HepG2 (cell line): ENCODE results near the gene ANP32A.

Experiments used
- CENPX ChIP-seq: sonication (generic); formaldehyde crosslinking; IDR thresholded peaks from 2 replicates; pipeline ENCODE4 v1.9.0; 2021; ENCODE audit warnings: mild to moderate bottlenecking, missing genetic modification reagents, moderate library complexity
- CREB1 ChIP-seq, 2 experiments: fragments of 450-650 bp in 1 of 2; IDR thresholded peaks; 2 replicates each; pipeline ENCODE4 v1.6.1; 2016 to 2017; ENCODE audit warnings: control low read depth in 1 of 2, mild to moderate bottlenecking in 1 of 2, missing compliant biosample characterization in 1 of 2, missing genetic modification characterization in 1 of 2
- POLR2A ChIP-seq, 2 experiments: IDR thresholded peaks; 2 replicates each; pipeline ENCODE4 v1.6.1; 2011; ENCODE audit warnings: low read depth in 2 of 2, low read length in 2 of 2, mild to moderate bottlenecking in 1 of 2, moderate library complexity in 1 of 2; ENCODE audit not compliant: insufficient read depth in 1 of 2
- YY1 ChIP-seq: IDR thresholded peaks from 2 replicates; pipeline ENCODE4 v1.6.1; 2011; ENCODE audit warnings: low read length, low read depth, moderate library complexity, mild to moderate bottlenecking; ENCODE audit not compliant: insufficient read depth, insufficient replicate concordance
- ZNF557 ChIP-seq: sonication (generic); formaldehyde crosslinking; IDR thresholded peaks from 2 replicates; pipeline ENCODE4 v1.4.0; 2020; ENCODE audit warnings: missing genetic modification reagents

GRCh38 chr15:68806220-68807060 is 14.3 kb downstream of the ANP32A start:
- TF ChIP-seq CREB1 (IDR thresholded peaks at IDR 0.05) (no peak), CREB1 (CRISPR knock-in tag; IDR thresholded peaks at IDR 0.05) (no peak), YY1 (no peak), POLR2A (IDR thresholded peaks at IDR 0.05; ENCODE audit: insufficient read depth in 1 of 2, low read depth in 2 of 2, low read length in 2 of 2) (no peak), CENPX (CRISPR knock-in tag) (no peak), ZNF557 (CRISPR knock-in tag) (no peak)
